Skin of body (tissue), 2 donors: ENCODE results near the gene SLC29A2. TPM values are rescaled to one million over a fixed set of nuclear protein-coding genes. Genes with fewer than 3 reads are reported as not detected.
A peak's percentile ranks its signal among the peaks of the same experiment; 100 is the strongest.

Experiments used
- DNase-seq: peaks from one replicate; lab custom pipeline; 2025; lab: John Stamatoyannopoulos, UW
- total RNA-seq: library from RNA; depleted of rRNA; stranded (reverse); fragments of >200 nt; gene quantifications from one replicate; pipeline ENCODE4 v1.2.3, GENCODE V29; 2014

SLC29A2 gene
- total RNA-seq, 1 donor from 2014 or later: 0.89 TPM

DNA sequence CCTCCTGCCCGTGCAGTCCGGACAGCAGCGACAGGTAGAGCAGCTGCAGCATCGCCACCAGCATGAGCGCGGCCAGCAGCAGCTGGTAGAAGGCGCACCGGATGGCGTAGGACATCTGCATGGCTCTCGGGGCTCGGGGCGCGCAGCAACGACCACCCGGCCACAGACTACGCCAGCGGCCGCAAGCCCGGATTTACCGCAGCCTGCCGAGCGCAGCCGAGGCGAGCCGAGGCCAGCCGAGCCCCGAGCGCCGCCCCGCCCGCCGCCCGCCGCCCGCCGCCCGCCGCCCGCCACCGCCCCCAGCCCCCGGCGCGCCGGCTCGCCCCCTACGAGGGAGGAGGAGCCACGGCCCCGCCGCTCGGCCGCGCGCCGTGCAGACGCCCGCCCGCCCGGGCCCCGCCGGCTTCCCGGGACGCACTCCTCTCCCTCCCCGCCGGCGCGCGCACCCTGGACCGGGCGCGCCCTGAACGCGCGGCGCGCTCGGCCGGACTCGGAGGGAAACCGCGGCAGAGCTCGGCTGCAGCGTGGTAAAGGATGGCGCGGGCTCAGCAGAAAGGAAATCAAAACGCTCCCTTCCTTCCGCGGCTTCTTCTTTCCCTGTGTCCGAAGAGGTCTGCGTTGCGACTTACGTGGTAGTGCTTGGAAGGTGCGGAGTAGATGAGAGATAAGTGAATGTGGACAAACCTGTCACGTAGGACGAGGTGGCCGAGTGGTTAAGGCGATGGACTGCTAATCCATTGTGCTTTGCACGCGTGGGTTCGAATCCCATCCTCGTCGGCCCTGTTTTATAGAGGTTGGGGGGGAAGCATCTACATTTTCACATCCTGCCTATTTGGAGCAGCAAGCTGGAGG, 23.9 kb downstream of the SLC29A2 start, which contains the start of gene B4GAT1:
Gene B4GAT1 (minus strand): TSS at position 205 of the 852 bp plus-strand sequence. CDS start 84 bp downstream, at position 121.
- DNase-seq: peak; percentile 88

- no peak for DNase-seq
Measured at GRCh38 chr11:66346476-66347424, 24.8 kb downstream of the SLC29A2 start.

- peak; percentile 74 for DNase-seq
Measured at GRCh38 chr11:66345316-66345649, 26.3 kb downstream of the SLC29A2 start.

DNA sequence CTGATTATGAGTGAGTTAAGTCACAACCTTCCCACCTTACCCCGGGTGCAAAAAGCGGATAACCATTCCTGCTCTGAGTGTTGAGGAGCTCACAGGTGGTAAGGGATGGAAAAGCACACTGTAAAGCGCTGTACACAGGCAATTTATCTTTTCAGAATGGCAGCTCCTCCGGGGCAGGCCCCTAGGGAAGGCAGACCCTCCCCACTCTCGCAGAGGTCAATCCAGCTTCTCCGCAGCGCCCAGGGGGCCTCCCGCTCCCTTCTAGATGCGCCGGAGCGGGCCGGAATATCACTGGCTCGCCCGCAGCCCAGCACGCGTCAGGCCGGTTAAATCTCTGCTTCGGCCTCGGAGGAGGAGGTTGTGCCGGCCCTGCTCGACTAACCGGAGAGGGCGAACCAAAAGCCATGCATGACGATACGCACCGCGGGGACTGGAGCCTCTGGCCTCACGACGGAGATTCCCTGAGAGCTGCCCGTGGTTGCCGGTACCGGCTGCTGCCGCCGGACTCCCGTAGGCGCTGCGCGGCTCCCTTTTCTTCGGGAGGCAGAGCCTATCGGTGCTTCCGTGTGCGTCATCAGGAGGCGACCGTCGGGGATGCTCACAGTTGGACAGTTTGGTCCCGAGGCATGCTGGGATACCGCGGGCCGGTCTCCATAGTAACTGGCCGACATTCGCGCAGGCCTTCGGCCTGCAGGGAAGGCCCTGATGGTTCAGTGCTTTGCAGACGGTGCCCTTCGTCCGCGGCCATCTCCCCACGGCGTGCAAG, 26.8 kb downstream of the SLC29A2 start, which contains the start of gene BRMS1:
Gene BRMS1 (minus strand): TSS at position 555 of the 766 bp plus-strand sequence. CDS start 2,870 bp downstream, outside the sequence.
- DNase-seq: peak; percentile 94

GRCh38 chr11:66343176-66343575, 28.4 kb downstream of the SLC29A2 start:
- DNase-seq: no peak

- DNase-seq: no peak
Measured at GRCh38 chr11:66341502-66342126, 29.9 kb downstream of the SLC29A2 start.

DNA sequence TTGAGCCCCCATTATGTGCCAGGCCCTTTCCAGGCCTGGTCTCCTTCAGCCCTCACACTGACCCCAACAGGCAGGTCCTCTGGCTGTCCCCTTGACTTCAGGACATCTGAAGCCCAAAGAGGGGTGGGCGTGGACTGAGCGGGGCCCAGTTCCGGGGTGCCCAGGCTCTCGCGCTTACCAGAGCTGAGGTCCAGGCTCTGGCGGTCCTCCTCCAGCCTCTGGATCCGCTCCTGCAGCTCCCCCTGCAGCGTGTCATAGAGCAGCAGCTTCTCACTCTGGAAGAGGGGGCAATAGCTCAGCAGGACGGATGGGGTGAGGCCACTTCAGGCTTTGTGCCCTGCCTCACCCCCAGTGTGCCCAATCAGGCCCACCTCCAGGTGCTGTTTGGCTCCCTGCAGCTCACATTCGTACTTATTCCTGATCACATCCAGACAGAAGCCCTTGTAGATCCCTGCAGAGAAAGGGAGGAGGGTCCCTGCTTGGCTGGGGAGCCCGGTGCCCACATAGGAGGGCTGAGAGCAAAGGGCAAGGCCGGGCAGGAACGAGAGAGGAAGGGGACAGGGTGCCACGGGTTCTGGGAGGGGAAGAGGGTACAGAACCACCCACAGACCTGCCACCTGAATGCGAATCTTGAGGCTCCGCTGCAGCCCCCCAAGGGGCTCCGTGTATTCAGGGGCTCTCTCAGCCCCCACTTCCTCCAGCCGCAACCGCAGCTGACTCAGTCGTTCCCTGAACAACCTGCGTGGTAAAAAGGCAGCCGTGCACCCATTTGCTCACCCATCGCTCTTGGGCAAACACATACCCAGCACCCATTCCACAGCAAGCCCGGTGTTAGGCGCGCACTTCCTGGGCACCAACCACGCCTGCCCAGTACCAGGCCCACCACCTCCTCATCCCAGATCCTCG, 30.7 kb downstream of the SLC29A2 start:
- no peak for DNase-seq

- no peak for DNase-seq
Measured at GRCh38 chr11:66339686-66340483, 31.7 kb downstream of the SLC29A2 start.

DNA sequence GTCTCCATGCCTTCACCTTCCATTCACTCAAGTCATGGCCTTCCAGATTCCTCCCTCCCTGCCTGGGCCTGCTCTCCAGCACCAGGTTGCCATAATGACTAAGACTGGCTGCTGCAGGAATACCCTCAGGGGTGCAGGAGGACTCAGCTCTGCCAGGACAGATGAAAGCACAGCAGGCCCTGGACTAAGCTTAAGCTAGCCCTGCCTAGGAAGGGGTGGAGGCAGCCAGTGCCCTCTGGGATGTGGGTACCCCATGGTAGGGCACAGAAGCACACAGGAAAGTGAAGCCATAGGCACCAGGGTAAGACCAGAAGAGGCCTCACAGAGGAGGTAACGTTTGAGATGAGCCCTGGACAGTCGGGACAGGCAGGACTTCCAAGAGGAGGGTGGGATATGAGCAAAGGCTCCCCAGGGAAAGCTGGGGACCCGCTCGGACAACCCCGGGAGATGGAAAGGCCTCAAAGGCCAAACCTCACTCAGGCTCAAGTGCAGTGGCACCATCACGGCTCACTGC, 32.3 kb downstream of the SLC29A2 start:
- DNase-seq: no peak

DNA sequence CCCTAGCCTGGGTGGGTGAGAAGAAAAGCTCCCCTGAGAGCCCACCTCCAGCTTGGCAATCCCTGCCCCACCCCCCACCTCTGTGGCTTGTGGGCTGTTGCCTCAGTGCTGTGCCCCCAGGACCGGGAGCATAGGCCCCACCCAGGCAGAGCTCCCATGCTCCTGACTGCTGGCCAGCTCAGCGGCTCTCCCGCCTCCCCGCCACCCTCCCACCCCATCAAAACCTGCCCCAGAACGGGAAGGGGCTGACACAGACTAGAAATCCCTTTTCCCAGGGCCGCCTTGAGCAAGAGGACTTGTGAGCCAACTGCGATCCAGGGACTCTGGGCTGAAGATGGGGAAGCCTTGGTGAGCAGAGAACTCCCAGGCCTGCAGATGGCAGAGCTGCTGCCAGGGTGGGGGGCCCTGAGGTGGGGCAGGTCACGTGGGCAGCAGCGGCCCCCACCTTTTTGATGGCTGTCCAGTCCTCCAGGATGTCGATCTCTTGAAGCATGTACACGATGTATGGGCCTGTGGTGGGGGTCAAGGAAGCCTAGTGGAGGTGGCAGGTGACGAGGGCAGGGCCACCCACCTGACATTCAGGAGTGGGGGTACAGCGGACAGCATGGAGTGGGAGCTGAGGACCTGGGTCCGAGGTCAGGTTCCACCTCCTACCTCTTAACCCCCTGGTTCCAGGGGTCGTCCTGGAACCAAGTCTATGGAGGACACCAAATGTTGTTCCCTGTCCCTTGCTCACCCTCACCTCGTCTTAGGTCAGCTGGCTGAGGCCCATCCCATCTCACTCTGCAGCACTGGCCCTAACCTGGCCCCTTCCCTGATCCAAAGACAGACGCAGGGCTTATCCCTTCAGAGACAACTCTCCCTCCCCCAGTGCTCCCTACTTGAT, 33.0 kb downstream of the SLC29A2 start:
- DNase-seq: no peak

DNA sequence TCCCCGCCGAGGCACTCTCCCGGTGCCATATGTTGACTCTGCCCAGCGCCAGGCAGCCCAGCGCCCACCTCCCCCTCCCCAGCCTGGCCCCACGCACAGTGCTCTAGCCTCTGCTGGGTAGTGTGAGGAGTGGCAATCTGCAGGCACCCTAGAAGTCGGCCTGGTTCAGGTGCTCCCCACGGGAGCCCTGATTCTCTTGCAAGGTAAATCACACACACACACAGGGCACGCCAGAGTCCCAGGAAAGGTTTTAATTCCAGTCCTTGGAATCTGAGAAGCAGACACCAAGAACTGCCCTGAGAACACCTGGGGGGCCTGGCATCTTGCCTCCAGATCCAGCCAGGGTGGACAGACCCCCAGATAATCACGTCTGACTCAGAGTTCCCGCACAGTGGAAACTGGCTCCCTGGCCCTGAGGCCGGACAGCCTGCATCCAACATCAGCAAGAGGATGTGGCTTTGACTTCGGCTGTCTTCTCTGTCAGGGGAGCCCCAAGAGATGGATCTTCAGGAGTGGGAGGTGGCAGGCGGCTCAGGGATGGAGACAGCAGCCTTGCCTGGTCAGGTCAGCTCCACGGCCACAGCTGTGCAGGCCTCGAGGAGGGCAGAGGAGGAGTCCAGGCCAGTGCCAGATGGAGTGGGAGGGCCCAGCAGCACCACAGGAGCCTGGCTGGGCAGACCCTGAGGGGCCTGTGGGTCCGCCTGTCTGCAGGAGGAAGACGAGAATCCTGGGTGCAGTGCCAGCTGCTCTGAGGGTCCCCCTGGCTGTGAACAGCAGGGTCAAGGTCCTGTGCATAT, 34.3 kb downstream of the SLC29A2 start:
- no peak for DNase-seq

GRCh38 chr11:66336234-66337102, 35.1 kb downstream of the SLC29A2 start, which contains the start of gene RIN1:
Gene RIN1, minus strand, starts transcription at chr11:66336434. Its CDS starts 32 bp downstream, at chr11:66336402.
- DNase-seq: peak; percentile 61

DNA sequence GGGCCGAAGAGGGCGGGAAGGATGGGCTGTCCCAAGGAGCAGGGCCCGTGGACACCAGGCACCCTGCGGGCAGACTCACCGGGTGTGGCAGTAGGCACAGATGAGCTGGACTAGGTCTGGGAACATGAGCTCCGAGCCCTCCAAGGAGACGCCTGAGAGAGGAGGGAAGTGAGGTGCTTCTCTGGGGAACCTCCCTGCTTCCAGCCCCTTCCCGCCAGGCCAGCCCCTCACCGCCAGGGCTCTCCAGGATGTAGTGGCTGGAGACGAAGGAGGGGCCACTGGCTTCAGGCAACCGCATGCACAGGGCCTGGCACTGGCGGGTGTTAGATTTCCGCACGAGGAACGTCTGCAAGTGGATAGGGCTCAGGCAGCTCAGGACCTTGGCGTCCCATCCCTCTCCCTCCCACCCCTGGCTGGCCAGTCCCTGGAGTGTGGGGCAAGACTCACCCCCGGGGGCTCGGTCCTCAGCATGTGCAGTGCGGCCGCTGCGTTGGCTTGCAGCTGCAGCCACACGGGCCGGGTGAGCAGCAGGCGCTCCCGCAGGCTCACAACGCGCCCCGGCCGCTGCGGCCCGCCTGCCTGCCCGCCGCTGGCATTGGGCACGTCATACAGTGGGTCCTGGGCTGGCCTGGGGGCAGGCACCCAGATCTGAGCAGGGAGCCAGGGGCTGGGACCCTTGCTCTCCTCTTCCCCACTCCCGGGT, 35.9 kb downstream of the SLC29A2 start:
- peak; percentile 12 for DNase-seq

DNA sequence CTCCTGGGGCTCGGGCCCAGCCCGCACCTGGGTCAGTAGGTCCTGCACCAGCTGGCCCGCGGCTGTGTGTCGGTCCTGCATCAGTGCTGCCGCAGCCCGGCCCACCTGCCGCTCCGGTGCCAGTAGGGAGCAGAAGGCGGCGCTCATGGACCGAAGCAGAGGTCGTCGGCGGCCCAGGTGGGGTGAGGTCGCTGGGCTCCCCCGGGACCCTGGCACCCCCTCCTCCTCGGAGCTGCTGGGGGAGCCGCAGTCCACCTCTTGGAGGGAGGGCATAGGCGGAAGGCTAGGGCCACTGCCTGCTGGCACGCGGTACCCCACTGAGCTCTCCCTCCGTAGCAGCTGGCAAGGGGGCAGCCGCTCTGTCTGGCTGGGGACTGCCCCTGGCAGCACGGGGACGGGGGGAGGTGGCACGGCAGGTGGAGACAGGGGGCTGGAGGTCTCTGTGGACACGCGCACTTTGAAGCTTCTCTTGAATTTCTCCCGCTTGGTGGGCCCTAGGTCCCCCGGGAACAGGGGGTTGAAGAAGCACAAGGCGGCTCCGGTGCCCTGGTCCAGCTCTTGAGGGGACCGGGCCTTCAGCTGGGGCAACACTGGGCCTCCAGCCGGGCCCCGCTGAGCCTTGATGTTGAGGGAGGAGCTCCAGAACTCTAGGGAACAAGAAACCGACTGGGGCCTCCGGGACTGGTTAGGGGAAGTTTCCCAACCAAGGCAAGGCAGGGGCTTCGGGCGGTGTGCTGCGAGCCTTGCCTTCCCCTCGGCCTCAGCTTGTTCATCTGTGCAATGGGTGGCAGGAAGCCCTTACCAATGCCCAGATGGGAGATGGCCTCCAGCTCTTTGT, 36.7 kb downstream of the SLC29A2 start:
- DNase-seq: no peak
